HepG2 (cell line): ENCODE data around the gene YIF1B. TPM values are rescaled to one million over a fixed set of nuclear protein-coding genes. Genes with fewer than 3 reads are reported as not detected.

ENCODE experiments used
- ATAC-seq: fragments of 200-7000 bp; cut with Tn5 transposase; 3 replicates; pipeline ENCODE4 v1.9.1; 2020; ENCODE audit warnings: mild to moderate bottlenecking, moderate library complexity
- BruUV-seq: library from RNA; stranded (reverse); fragments of 400-500 nt; replicated peaks from 2 replicates; lab custom pipeline; 2021; lab: Mats Ljungman, UMichigan
- CTCF ChIA-PET: fragments of 300-600 bp; formaldehyde crosslinking; extraction: SDS; loops from one replicate; lab custom pipeline; 2021; ENCODE audit warnings: low total read pairs, inconsistent platforms, low intra/inter-chr PET ratio; lab: Yijun Ruan, JAX
- POLR2A ChIA-PET: fragments of 350-600 bp; sonication (Branson Sonifier 250); formaldehyde crosslinking; loops from one replicate; lab custom pipeline; 2020; ENCODE audit warnings: antibody characterized with exemption, inconsistent platforms; lab: Yijun Ruan, JAX
- DNase-seq: peaks from one replicate; pipeline ENCODE4 v3.0.0-alpha.2; 2015; ENCODE audit warnings: low spot score
- FAIRE-seq: peaks from 3 replicates; lab custom pipeline; 2011; peaks lifted over from hg19 to GRCh38; lab: Jason Lieb, UNC
- H2AFZ ChIP-seq: one replicate; pipeline ENCODE4 v1.6.1; 2011; ENCODE audit warnings: low read length, inconsistent platforms
- H3K27ac ChIP-seq: fragments of 300-600 bp; 3 replicates; pipeline ENCODE4 v1.8.0; 2011; ENCODE audit warnings: mixed run types, mild to moderate bottlenecking, mixed read lengths, low read length, inconsistent platforms; ENCODE audit not compliant: insufficient read depth; ENCODE audit errors: extremely low read length
- H3K27me3 ChIP-seq, 2 experiments: fragments of 200-600 bp in 1 of 2; 2 replicates in 1 of 2; 3 replicates in 1 of 2; pipeline versions ENCODE4 v1.6.0 to v1.8.0; 2011; ENCODE audit warnings: low read length in 2 of 2, mild to moderate bottlenecking in 2 of 2, moderate library complexity in 2 of 2, inconsistent platforms in 1 of 2; ENCODE audit not compliant: insufficient read depth in 2 of 2, control insufficient read depth in 1 of 2
- H3K36me3 ChIP-seq, 2 experiments: fragments of 200-600 bp in 1 of 2; replicated peaks in 1 of 2; 2 replicates in 1 of 2; 3 replicates in 1 of 2; pipeline versions ENCODE4 v1.5.1 to v1.8.0; 2011; ENCODE audit warnings: low read length in 2 of 2, inconsistent platforms in 1 of 2; ENCODE audit not compliant: insufficient read depth in 2 of 2, control insufficient read depth in 1 of 2
- H3K4me1 ChIP-seq: 2 replicates; pipeline ENCODE4 v1.5.1; 2012; ENCODE audit warnings: low read length, inconsistent platforms; ENCODE audit not compliant: insufficient read depth
- H3K4me2 ChIP-seq: 2 replicates; pipeline ENCODE4 v1.6.0; 2011; ENCODE audit warnings: low read depth, low read length, inconsistent platforms
- H3K4me3 ChIP-seq, 3 experiments: fragments of 200-600 bp in 1 of 3; sonication (generic), shearing (Covaris generic) in 1 of 3; replicated peaks in 1 of 3; 2 replicates each; pipeline ENCODE4 v1.5.1; 2011 to 2016; ENCODE audit warnings: low read length in 3 of 3, inconsistent platforms in 2 of 3, low read depth in 2 of 3, mild to moderate bottlenecking in 2 of 3, control low read depth in 1 of 3, mixed read lengths in 1 of 3; ENCODE audit not compliant: insufficient read depth in 1 of 3
- H3K79me2 ChIP-seq: one replicate; pipeline ENCODE4 v1.6.1; 2011; ENCODE audit warnings: low read length, inconsistent platforms; ENCODE audit not compliant: insufficient read depth
- H3K9ac ChIP-seq: 2 replicates; pipeline ENCODE4 v1.6.0; 2011; ENCODE audit warnings: mild to moderate bottlenecking, low read depth, low read length, inconsistent platforms; ENCODE audit not compliant: insufficient read depth
- H3K9me3 ChIP-seq: 2 replicates; pipeline ENCODE4 v1.5.1; 2012; ENCODE audit warnings: mild to moderate bottlenecking, low read length
- H4K20me1 ChIP-seq: 2 replicates; pipeline ENCODE4 v1.6.0; 2011; ENCODE audit warnings: inconsistent platforms, mild to moderate bottlenecking, low read length, moderate library complexity; ENCODE audit not compliant: insufficient read depth
- SP140L ChIP-seq: sonication (generic); formaldehyde crosslinking; IDR thresholded peaks from 2 replicates; pipeline ENCODE4 v1.4.0; 2020; ENCODE audit warnings: missing genetic modification reagents, borderline replicate concordance
- THAP11 ChIP-seq: IDR thresholded peaks from 2 replicates; pipeline ENCODE4 v1.6.1; 2016; ENCODE audit warnings: missing biosample characterization, missing genetic modification reagents
- ZNF567 ChIP-seq: sonication (generic); formaldehyde crosslinking; IDR thresholded peaks from 2 replicates; pipeline ENCODE4 v1.8.1; 2023; ENCODE audit warnings: mild to moderate bottlenecking, missing genetic modification reagents, borderline replicate concordance
- ZNF749 ChIP-seq: sonication (generic); formaldehyde crosslinking; IDR thresholded peaks from 2 replicates; pipeline ENCODE4 v1.8.0; 2022; ENCODE audit warnings: mild to moderate bottlenecking, missing genetic modification reagents, moderate library complexity, borderline replicate concordance
- WGBS: methylation state at CpG from one replicate; pipeline ENCODE4 v1.1.6; 2017; ENCODE audit warnings: low lambda C conversion rate; 5-methylcytosine and 5-hydroxymethylcytosine counted together
- in situ Hi-C: cut with HindIII; loops from 2 replicates; pipeline ENCODE4 v1.10.0; 2017; ENCODE audit warnings: low pct_unique_long_range_greater_than_20kb; ENCODE audit not compliant: extremely low pct_ligation_motif_present
- intact Hi-C: fragments of 100-400 bp; cut with micrococcal nuclease; formaldehyde crosslinking; loops from one replicate; pipeline ENCODE4 v1.10.0; 2022; ENCODE audit not compliant: unreplicated experiment
- polyA plus RNA-seq, 8 experiments: library from polyadenylated mRNA; depleted of rRNA in 3 of 8; stranded (reverse) in 7 of 8; unstranded in 1 of 8; fragments of >200 nt; fragmentation: Illumina TruSeq in 4 of 8; extraction: Trizol in 4 of 8; gene quantifications; 2 replicates each; pipeline versions ENCODE4 v1.2.1 to v1.2.3, GENCODE V29; 2011 to 2016; ENCODE audit warnings: low read depth in 4 of 8, missing spikeins in 1 of 8, mixed read lengths in 1 of 8; ENCODE audit not compliant: insufficient read depth in 1 of 8
- total RNA-seq, 5 experiments: library from RNA; depleted of rRNA; stranded (reverse); fragments of >200 nt; fragmentation: Illumina TruSeq; extraction: Trizol; gene quantifications; 2 replicates each; pipeline ENCODE4 v1.2.3, GENCODE V29; 2016; ENCODE audit warnings: low read depth in 1 of 5
- TF ChIP-seq, protein P1 (sequence below): sonication (generic); formaldehyde crosslinking; conservative IDR thresholded peaks from 2 replicates; pipeline ENCODE4 v1.8.0; 2022; ENCODE audit warnings: mild to moderate bottlenecking, moderate library complexity, missing genetic modification reagents
- TF ChIP-seq, protein P2 (sequence below): sonication (generic); formaldehyde crosslinking; IDR thresholded peaks from 2 replicates; pipeline ENCODE4 v1.4.0; 2020; ENCODE audit warnings: missing genetic modification reagents
- TF ChIP-seq, protein P3 (sequence below): sonication (generic); formaldehyde crosslinking; IDR thresholded peaks from 2 replicates; pipeline ENCODE4 v1.4.0; 2020; ENCODE audit warnings: missing genetic modification reagents

The YIF1B gene
- total and polyA plus RNA-seq, 2 of the 13 experiments (the other 11 are each of a cell fraction or from before 2014, with no cell fraction given), result 41.4 to 85.2 TPM

DNA sequence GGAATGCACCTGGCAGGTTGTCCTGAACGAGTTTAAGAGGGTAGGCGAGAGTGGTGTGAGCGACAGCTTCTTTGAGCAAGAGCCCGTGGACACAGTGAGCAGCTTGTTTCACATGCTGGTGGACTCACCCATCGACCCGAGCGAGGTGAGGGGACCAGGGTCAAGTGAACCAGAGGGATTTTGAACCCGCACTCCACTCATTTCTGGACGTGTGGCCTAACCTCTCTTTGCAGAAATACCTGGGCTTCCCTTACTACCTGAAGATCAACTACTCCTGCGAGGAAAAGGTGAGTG lies 21.6 kb upstream of the YIF1B start (continued):
- TF ChIP-seq, protein P1, sequence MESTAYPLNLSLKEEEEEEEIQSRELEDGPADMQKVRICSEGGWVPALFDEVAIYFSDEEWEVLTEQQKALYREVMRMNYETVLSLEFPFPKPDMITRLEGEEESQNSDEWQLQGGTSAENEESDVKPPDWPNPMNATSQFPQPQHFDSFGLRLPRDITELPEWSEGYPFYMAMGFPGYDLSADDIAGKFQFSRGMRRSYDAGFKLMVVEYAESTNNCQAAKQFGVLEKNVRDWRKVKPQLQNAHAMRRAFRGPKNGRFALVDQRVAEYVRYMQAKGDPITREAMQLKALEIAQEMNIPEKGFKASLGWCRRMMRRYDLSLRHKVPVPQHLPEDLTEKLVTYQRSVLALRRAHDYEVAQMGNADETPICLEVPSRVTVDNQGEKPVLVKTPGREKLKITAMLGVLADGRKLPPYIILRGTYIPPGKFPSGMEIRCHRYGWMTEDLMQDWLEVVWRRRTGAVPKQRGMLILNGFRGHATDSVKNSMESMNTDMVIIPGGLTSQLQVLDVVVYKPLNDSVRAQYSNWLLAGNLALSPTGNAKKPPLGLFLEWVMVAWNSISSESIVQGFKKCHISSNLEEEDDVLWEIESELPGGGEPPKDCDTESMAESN (CRISPR knock-in tag), result 0 out of 2 replicates have a peak, but pooled peaks have one; percentile 12
- TF ChIP-seq ZNF749 (CRISPR knock-in tag), result no peak
- TF ChIP-seq, all 625 proteins: peak for 6

DNA sequence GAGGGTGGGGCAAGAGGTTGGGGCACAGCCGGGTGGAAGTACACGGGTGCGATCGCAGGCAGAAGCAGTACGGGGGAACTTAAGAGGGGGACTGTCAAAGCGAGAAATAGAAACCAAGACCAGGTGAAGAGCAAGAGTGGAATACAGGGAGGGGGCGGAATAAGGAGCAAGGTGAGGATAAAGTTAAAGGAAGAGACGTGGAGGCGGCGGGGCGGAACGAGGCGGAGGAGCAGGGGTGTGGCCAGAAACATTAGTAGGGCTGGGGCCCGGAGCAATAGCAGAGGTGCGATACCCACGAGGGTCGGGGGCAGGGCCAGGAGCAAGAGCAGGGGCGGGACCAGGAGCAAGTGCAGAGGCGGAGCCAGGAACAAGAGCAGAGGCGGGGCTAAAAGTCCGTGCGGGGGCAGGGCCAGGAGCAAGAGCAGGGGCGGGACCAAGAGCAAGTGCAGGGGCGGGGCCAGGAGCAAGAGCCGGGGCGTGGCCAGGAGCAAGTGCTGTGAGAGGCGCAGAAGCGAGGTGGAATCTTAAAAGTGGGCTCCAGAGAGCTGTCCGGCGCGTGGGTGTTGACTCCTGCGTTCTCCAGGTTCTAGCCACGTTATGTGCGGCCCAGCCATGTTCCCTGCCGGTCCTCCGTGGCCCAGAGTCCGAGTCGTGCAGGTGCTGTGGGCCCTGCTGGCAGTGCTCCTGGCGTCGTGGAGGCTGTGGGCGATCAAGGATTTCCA lies 21.1 kb upstream of the YIF1B start:
- Histone ChIP-seq H3K9ac (peak overlapping the region; percentile 48), H3K9me3 (no peaks in the 10 kb centered on the region), H4K20me1 (no peaks in the 10 kb centered on the region), H3K4me2 (peak overlapping the region; percentile 99), H3K4me1 (peaks cover 10% of the 10 kb centered on the region), H3K27ac (peak overlapping the region; percentile 30), H3K4me3 (peak overlapping the region; percentile 74 to 85 (median 75)), H3K36me3 (no peaks in the 10 kb centered on the region), H3K27me3 (no peaks in the 10 kb centered on the region), H2AFZ (peak overlapping the region; percentile 55), H3K79me2 (no peaks in the 10 kb centered on the region)
- ATAC-seq (peak; percentile 64), DNase-seq (peak; percentile 70), FAIRE-seq (peak; percentile 47)
- ChIA-PET CTCF (interaction anchor here (3.5 kb wide), 1 partner anchor 103 kb away, joined by 27 read pairs; no protein-coding TSS in a partner anchor), POLR2A (interaction anchor here (2.1 kb wide), 1 partner anchor 38 kb away, joined by 25 read pairs; the partner anchor contains the start of gene PSMD8)
- intact Hi-C loops (no loop called here), in situ Hi-C loops (no loop called here)
- no TSS peak for BruUV-seq
- WGBS, result 2% methylated on average over 29 of the region's 41 CpGs
- TF ChIP-seq SP140L (CRISPR knock-in tag), result no peak
- TF ChIP-seq, protein P2, sequence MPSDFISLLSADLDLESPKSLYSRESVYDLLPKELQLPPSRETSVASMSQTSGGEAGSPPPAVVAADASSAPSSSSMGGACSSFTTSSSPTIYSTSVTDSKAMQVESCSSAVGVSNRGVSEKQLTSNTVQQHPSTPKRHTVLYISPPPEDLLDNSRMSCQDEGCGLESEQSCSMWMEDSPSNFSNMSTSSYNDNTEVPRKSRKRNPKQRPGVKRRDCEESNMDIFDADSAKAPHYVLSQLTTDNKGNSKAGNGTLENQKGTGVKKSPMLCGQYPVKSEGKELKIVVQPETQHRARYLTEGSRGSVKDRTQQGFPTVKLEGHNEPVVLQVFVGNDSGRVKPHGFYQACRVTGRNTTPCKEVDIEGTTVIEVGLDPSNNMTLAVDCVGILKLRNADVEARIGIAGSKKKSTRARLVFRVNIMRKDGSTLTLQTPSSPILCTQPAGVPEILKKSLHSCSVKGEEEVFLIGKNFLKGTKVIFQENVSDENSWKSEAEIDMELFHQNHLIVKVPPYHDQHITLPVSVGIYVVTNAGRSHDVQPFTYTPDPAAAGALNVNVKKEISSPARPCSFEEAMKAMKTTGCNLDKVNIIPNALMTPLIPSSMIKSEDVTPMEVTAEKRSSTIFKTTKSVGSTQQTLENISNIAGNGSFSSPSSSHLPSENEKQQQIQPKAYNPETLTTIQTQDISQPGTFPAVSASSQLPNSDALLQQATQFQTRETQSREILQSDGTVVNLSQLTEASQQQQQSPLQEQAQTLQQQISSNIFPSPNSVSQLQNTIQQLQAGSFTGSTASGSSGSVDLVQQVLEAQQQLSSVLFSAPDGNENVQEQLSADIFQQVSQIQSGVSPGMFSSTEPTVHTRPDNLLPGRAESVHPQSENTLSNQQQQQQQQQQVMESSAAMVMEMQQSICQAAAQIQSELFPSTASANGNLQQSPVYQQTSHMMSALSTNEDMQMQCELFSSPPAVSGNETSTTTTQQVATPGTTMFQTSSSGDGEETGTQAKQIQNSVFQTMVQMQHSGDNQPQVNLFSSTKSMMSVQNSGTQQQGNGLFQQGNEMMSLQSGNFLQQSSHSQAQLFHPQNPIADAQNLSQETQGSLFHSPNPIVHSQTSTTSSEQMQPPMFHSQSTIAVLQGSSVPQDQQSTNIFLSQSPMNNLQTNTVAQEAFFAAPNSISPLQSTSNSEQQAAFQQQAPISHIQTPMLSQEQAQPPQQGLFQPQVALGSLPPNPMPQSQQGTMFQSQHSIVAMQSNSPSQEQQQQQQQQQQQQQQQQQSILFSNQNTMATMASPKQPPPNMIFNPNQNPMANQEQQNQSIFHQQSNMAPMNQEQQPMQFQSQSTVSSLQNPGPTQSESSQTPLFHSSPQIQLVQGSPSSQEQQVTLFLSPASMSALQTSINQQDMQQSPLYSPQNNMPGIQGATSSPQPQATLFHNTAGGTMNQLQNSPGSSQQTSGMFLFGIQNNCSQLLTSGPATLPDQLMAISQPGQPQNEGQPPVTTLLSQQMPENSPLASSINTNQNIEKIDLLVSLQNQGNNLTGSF (CRISPR knock-in tag), result no peak
- TF ChIP-seq ZNF567 (CRISPR knock-in tag), result peak; percentile 12; the same call in 1 of the 2 replicates
- TF ChIP-seq, protein P3, sequence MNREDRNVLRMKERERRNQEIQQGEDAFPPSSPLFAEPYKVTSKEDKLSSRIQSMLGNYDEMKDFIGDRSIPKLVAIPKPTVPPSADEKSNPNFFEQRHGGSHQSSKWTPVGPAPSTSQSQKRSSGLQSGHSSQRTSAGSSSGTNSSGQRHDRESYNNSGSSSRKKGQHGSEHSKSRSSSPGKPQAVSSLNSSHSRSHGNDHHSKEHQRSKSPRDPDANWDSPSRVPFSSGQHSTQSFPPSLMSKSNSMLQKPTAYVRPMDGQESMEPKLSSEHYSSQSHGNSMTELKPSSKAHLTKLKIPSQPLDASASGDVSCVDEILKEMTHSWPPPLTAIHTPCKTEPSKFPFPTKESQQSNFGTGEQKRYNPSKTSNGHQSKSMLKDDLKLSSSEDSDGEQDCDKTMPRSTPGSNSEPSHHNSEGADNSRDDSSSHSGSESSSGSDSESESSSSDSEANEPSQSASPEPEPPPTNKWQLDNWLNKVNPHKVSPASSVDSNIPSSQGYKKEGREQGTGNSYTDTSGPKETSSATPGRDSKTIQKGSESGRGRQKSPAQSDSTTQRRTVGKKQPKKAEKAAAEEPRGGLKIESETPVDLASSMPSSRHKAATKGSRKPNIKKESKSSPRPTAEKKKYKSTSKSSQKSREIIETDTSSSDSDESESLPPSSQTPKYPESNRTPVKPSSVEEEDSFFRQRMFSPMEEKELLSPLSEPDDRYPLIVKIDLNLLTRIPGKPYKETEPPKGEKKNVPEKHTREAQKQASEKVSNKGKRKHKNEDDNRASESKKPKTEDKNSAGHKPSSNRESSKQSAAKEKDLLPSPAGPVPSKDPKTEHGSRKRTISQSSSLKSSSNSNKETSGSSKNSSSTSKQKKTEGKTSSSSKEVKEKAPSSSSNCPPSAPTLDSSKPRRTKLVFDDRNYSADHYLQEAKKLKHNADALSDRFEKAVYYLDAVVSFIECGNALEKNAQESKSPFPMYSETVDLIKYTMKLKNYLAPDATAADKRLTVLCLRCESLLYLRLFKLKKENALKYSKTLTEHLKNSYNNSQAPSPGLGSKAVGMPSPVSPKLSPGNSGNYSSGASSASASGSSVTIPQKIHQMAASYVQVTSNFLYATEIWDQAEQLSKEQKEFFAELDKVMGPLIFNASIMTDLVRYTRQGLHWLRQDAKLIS (CRISPR knock-in tag), result no peak
- 0 out of 2 replicates have a peak, but pooled peaks have one; percentile 9 for TF ChIP-seq THAP11
